ENCODE results near the gene SAPCD2. TPM values are rescaled to one million over a fixed set of nuclear protein-coding genes. Genes with fewer than 3 reads are reported as not detected.

Gene SAPCD2
- polyA plus RNA-seq, 1 donor, result 3.6 TPM

DNA sequence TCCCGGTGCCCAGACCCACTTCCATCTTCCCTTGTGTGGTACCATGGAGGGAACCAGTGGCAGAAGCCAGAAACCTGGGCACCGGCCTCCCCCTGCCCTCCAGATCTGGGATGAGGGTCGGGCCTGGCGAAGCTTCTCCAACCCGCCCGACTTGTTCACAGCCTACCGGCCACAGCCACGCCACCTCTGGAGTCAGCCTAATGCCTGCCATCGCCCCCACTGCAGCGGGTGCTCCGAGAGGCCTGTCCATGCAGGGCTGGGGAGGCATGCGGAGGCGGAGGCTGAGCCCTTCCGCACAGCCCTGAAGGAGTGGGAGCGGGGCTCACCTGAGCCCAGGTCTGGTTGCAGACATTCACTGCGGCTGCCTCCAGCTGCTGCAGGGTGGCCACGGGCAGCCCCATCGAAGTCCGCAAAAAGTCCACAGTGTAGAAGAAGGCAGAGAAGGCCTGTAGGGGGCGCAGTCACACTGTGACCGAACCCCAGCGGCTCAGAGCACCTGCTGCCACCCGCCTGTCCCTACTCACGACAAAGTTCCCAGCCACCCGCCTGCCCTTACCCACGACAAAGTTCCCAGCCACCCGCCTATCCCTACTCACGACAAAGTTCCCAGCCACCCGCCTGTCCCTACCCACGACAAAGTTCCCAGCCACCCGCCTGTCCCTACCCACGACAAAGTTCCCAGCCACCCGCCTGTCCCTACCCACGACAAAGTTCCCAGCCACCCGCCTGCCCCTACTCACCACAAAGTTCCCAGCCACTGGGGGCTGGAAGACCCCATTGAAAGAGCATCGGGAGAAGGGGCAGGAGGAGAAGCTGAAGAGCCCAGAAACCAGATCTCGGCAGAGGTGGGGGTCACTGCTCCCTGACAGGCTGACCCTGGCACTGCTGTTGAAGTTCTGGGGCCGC, 20.6 kb downstream of the SAPCD2 start:
- DNase-seq (ENCODE audit: low read depth), result no peak

DNA sequence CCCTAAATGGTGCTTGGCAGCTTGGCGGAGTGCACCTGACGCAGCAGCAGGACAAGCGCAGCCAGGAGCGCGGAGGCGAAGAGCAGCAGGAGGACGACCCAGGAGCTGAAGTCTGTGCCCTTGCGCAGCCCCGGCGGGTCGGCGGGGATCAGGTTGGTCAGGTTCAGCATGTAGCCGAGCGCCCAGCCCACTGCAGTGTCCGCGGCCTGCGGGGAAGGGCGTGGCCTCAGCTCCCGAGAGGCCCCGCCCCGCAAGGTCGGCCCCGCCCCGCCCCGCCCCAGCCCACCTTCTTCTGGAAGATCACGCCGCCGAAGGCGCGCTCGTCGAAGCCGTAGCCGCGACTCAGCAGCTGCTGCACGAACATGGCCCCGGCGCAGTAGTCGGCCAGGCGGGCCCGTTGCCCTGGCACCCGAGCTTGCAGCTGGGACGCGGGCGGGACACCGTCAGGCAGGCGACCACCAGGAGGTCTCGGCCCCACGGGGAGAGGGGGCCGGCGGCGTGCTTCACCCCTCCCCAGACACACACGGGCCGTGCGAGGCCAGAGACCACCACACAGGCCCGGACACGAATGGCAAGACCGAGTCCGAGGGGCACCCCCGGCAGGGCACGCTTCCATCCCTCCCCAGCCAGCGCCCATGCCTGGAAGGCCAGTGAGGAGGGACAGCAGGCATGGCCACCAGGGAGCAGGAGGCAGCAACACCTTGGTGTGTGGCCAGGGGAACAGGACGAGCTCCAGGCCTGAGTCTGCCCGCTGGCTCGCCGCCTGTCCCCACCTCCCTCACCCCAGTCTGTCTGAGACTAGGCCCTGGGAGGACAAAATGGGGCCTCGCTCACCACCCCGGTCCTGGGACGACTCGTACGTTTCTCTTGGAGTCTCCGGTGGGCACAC, 21.5 kb downstream of the SAPCD2 start:
- DNase-seq (ENCODE audit: low read depth), result no peak

DNA sequence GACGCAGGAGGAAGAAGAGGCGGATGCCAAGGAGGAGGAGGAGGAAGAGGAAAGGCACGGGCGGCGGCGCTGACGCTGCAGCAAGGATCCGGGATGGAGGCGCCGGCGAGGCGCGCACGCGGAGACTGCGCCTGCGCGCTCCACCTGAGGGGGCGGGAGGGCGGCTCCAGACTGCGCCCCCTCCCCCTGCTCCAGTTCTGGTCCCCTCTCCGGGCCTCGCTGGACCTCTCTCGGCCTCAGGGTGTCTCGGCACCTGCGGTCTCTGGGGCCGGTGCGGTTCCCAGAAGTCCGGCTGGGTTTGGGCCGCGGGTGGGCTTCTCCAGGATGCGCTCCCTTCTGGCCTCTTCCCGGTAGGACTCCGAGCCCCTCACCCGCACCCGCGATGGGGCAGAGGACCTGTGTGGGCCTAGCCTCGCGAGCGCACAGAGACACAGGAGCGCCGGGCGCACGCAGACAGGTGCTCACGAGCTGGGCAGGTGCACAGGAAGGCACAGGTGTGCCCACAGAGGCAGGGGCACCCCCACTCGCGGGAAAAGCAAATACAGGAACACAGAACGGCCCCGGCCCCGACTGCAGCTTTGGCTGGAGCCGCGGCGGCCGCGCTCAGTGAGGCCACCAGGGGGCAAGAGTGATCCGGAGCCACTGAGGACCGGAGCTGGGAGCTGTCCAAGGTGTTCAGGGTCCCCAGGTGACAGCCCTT, 24.1 kb downstream of the SAPCD2 start, which contains the start of gene NPDC1:
Gene NPDC1 (minus strand): TSS at position 90 of the 700 bp plus-strand sequence. CDS start 188 bp downstream, outside the sequence.
- DNase-seq (ENCODE audit: low read depth), result no peak

DNA sequence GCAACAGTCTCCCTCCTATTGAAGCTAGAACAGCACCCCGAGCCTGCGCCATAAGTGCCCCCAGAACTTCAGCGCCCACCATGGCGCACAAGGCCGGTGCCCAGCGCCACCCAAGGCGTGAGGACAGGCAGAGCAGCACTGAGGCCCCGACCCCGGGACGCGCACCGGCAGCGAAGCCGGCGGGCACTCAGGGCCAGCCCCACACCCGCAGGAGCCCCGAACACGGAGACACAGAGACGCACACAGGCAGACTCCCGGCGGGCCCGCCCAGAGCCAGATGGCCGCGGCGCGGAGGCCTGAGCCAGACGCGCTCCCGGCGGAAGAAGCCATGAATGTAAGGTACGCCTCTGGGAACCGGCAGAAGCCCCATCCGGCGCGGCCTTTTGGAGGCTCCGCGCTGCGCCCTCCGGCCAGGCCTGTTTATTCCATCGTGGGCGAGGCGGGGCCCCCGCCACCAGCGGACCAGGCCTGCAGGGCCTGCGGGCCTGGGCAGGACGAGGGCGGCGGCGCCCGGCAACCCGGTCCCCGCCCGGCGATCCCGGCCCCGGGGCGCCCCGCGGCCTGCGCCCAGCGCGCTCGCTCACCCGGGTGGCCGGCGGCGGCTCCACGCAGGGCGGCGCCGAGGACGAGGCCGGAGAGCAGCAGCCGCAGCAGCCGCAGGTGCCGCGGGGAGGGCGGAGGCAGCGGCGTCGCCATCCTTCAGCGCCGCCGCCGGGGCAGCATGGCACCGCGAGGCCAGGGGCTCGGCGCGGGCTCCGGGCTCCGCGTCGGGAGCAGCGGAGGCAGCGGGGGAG, 24.9 kb downstream of the SAPCD2 start:
- no peak for DNase-seq (ENCODE audit: low read depth)

DNA sequence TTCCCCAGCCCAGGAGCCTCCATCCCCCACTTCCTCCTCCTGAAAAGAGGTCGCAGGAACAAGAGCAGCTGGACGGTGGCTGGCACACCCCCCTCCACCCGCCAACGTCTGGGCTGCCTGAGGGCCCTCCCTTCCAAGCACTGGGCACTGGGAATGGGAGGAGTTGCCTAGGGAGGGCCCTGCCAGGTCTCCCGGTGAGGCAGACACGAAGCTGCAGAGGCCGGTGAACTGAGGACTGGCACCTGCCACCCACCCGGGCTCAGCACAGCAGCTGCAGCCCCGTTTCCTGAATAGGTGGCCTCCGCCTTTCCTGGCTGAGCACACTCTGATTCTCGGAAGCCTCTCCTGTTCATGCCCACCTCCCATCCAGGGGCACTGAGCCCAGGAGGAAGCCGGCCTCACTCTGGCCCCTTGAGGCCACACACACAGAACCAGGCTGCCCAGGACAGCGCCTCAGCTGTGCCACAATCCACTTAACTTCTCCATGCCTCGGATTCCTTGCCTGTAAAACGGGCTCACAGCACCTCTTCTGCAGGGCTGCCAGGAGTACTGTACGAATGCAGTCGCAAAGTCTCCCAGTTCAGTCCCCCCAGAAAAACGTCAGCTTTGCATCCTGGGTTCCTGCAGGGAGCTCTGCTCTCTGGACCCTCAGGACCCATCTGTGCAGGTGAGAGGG, 25.7 kb downstream of the SAPCD2 start:
- no peak for DNase-seq (ENCODE audit: low read depth)

DNA sequence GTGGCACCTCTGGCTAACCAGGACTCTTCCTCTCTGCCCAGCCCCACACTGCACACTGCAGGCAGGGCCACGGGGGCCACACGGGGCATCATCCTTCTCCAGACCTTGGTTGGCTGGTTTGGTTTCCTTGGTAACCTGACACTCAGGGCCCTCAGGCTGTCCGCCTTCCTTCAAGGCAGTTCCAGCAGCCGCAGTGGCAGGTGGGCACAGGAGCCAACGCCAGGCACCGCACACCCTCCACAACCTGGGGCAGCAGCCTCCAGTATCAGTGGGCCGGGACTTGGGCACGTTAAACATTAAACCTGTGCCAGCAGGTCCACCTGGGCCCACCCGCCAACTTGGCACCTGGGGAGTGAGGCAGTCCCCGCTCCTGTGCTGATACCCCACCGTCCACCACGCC, 26.3 kb downstream of the SAPCD2 start:
- no peak for DNase-seq (ENCODE audit: low read depth)

DNA sequence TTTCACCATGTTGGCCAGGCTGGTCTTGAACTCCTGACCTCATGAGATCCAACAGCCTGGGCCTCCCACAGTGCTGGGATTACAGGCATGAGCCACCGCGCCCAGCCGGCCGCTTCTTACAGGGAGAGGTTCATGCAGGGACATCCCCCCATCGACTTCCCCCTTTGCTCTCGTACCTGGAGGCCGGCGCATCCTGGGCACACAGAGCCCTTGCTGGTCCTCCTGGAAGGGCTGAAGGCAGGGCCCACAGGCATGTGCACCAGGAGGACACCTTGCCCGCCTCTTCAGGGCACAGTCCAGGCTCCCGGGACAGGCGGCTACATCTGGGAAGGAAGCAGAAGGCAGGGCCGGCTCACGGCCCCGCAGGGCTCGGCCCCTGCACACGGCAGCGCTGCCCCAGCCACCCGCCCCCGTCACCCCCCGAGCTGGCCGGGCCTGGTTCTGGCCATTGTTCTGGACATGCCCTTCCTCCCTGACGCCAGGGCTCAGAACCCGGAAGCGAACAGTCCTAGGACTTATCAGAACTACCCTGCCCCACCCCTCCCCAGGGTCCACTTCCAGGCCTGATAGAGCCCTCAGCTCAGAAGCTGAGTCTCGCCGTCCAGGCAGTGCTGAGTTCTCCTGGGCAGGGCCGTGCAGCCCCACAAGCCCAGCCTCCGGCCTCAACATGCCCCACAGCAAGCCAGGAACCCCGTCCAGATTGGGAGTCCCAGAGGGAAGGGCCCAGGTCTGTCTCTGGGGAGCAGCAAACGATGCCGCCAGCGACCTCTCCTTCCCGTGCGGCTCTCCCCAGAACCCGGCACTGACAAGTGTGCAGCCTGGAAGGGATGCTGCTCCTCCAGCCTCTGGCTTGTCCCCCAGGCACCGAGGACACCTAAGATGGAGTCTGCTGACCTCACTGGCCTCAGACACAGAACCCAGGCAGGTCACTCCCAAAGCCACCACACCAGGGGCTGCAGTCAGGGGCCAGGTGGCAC, 27.3 kb downstream of the SAPCD2 start:
- no peak for DNase-seq (ENCODE audit: low read depth)

DNA sequence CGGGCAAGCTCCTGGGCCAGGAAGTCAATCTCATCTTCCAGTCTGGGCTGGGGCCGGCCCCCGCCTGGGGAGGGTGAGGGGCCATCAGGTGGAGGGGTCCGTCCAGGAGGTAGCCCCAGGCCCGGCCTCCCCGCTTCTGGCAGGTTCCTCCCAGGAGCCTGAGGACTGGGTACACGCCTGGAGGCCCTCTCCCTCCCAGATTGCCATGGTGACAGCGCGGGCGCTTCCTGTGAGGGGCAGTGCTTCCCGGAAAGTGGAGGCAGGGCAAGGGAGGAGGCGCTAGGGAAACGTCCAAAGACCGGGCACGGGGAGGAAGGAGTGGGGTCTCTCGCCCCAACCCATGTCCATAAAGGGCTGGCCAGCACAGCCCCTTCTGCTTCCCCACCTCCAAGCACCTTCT, 29.2 kb downstream of the SAPCD2 start:
- DNase-seq (ENCODE audit: low read depth), result no peak

DNA sequence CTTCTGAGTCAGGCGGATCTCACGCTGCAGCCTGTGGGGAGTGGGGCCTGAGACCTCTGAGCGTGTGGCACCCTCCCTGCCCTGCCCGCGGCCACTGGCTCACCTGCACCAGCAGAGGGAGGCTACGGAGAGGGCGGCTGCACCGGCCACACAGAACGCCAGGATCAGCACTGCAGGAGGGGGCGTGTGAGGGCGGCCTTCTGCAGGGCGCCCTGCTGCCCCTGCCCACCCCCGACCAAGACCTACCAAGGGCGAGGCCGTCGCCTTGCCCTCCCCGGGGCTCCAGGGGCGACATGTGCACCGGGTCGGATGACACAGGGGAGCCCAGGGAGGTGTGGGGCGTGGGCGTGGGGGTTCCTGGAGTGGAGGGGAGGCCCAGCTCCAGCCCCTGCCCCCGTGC, 29.8 kb downstream of the SAPCD2 start:
- no peak for DNase-seq (ENCODE audit: low read depth)

DNA sequence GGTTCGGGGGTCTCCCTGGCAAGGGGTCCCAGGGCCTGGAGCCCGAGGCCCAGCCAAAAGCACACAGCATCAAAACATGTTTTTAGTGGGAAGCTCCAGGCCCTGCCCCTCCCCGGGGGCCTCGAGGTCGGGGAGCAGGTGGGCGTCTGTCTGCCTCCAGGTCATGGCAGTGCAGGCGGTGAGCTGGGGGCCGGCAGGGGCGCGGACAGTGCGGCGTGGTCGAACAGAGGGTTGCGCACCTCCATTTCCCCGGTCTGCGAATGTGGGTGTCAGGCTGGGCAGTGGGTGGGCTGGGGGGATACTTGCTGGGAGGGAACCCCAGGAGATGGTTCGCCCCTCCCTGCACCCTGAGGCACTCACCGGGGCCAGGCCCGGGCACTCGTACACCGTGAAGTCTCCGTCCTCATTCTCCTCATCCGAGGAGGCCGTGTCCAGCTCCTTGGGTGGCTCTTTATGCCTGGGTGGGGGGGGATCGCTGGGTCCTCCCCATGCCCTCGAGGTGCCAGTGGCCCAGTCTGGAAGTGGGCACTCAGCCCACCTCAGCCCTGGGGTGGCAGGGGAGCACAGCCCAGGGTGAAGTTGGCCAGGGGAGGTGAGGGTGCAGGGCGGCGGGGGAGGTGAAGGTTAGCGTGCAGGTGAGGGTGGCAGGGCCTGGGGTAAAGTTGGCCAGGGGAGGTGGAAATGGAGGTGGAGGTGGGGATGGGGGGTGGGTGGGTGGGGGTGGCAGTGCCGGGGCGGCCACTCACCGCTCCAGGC, 30.6 kb downstream of the SAPCD2 start:
- DNase-seq (ENCODE audit: low read depth), result no peak

DNA sequence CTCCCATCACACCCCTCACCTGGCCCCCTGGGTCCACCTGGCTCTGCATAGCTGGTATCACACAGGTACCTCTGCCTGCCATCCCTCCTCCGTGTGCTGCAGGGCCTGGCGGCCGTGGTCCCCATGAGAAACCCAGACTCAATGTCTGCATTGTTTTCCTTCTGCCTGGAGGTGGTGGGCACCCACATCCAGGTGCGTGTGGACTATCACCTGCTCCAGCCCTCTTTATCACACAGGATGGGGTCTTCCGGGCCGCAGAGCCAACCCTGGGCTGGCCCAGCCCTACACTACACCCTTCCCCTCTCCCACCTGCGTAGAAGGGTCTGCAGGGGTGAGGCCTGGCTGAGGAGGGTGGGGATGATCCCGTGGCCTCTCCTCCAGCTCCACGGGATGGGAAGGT, 31.4 kb downstream of the SAPCD2 start:
- DNase-seq (ENCODE audit: low read depth), result no peak

DNA sequence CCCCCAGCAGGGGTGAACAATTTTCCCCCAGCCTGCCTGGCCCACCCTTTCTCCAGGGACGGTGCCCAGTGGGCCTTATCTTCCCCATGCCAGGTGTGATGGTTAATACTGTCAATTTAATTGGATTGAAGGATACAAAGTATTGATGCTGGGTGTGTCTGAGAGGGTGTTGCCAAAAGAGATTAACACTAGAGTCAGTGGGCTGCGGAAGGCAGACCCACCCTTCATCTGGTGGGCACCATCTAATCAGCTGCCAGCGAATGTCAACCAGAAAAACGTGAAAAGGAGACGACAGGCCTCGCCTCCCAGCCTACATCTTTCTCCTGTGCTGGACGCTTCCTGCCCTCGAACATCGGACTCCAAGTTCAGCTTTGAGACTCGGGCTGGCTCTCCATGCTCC, 32.9 kb downstream of the SAPCD2 start:
- no peak for DNase-seq (ENCODE audit: low read depth)

DNA sequence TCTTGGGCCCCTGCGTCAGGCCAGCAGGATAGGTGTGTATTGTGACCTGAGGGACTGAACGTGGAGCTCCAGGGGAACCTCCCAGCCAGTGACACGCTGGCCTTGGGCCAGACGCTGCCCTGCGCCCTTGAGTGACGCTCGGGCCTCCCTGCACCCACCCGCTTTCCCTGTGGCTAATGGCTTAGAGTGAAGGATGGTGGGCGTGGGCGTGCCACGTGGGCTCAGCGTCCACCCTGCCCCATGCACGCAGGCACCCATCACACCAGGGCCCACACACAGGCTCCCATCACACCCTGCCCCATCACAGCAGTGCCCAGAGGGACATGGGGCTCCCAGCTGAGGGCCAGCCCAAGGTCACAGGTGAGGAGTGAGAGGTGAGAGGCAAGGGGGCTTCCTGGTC, 33.3 kb downstream of the SAPCD2 start:
- DNase-seq (ENCODE audit: low read depth), result no peak

DNA sequence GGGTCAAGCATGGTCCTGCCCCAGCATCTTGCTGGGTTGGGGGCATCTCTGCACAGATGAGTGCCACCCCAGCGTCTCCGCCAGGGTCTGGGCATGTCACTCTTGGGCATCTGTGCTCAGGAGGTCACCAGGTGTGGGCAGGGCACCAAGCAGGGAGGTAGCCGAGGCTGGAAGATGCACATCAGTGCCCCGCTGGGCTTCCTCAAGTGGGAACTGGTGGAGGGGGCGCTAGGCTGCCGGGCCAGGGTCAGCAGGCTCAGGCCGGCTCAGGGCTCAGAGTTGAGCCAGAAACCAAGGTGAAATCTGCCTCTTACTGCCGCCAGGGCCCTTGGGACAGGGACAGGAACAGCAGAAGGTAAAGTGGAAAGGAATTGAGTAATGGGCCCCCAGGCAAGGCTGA, 34.4 kb downstream of the SAPCD2 start:
- no peak for DNase-seq (ENCODE audit: low read depth)

DNA sequence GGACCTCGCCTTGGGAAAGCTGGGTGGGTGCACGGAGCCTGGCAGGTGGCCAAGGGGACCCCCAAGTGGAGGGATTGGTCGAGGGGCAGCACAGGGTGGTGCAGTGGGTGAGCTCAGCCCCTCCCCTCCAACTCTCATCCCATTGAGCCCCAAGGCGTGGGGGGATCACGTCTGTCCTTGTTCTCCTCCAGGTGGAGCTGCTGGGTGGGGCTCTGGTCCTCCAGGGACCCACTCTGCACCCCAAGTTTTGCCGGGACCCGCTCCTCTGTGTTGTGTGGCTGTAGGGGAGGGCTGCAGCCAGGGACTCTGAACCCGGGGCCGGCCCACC, 34.9 kb downstream of the SAPCD2 start:
- DNase-seq (ENCODE audit: low read depth), result no peak

DNA sequence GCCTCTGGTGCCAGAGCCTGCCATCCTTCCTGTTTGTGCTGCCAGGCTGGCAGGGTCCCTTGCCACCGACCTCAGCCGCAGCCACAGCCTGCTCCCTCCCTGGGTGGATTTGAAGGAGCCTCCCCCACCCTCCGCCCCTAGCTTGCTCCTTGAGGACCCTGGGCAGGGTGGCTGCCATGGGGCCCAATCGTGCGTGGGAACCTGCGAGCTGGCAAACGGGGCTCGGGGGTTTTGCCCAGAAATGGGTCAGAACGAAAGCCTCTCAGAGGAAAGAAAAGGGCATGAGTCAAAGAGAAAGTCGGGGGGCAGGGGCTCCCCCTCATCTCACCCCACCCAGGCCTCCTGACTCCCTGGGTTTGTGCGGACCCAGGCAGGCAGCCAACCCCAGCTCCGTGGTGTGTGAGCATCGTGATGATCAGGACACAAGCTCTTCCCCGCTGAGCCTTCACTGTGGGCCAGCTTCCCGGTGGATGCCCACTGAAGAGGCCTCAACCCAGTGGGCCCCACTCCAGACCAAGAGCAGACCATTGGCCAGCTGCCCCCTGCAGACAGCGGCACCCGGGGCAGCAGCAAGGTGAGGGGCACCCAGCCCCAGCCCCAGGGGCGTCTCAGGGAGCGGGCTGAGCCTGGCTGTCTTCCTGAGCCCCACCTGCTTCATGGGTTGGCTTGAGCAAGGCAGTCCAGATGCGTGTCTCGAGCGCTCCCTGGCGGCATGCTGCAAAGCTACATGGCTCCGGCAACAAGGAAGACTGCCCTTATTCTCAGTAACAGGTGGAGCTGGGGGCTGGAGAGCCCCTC, 35.4 kb downstream of the SAPCD2 start:
- DNase-seq (ENCODE audit: low read depth), result no peak

DNA sequence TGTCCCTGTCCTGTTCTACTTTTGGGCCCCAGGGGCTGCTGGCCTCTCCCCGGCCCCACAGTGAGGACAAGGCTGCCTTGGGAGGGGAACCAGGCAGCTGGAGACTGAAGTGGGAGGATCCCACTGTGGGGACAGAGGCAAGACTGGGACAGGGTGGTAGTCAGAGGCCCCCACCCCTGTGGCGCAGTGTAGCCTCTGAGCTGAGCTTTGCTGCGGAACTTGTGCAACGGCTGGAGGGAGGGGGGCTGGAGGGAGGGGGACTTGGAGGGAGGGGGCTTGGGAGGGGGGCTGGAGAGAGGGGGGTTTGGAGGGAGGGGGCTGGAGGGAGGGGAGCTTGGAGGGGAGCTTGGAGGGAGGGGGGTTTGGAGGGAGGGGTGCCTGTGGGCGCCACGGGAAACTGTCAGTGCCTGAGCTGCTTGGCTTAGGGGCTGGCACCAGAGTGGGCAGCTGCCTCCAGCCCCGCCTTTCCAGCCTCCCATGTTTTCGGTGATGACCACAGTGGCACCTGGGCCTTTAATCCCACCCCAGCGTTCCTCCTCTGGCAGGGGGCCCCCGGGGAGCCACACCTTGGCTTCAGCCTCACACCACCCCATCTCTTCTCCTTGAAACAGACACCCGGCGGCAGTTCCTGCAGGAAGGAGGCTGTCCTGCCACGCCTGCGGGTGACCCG, 36.2 kb downstream of the SAPCD2 start:
- no peak for DNase-seq (ENCODE audit: low read depth)

Data from forelimb muscle (tissue), 1 donor.